GM12874 (cell line): ENCODE measurements around the gene SFRP4.

Source experiments
- CTCF ChIP-seq: IDR thresholded peaks from 2 replicates; pipeline ENCODE4 v1.5.1; 2011; ENCODE audit warnings: low read depth, mild to moderate bottlenecking, control low read depth, low read length, moderate library complexity; ENCODE audit not compliant: insufficient read depth

SFRP4 gene

GRCh38 chr7:37932543-37932942, 15.9 kb upstream of the SFRP4 start:
- TF ChIP-seq CTCF, result no peak

- no peak for TF ChIP-seq CTCF
Observed at GRCh38 chr7:37930226-37930948, 13.8 kb upstream of the SFRP4 start.

- no peak for TF ChIP-seq CTCF
Observed at GRCh38 chr7:37928878-37929277, 12.3 kb upstream of the SFRP4 start.

GRCh38 chr7:37927773-37928444, 11.3 kb upstream of the SFRP4 start:
- no peak for TF ChIP-seq CTCF

GRCh38 chr7:37925620-37926019, 9.0 kb upstream of the SFRP4 start:
- TF ChIP-seq CTCF, result no peak

- no peak for TF ChIP-seq CTCF
Observed at GRCh38 chr7:37924491-37925041, 7.9 kb upstream of the SFRP4 start.

- TF ChIP-seq CTCF, result no peak
Observed at GRCh38 chr7:37923996-37924395, 7.4 kb upstream of the SFRP4 start.
